ENCODE measurements around the gene C17orf78.

- no peak for TF ChIP-seq POLR2AphosphoS5 (IDR thresholded peaks at IDR 0.05; ENCODE audit: low read depth, low read length)
- no peak for TF ChIP-seq FOSL2 (IDR thresholded peaks at IDR 0.05; ENCODE audit: borderline replicate concordance, low read depth)
- TF ChIP-seq CTCF (IDR thresholded peaks at IDR 0.05): no peak
- TF ChIP-seq NRF1 (IDR thresholded peaks at IDR 0.05; ENCODE audit: low read depth, low read length): no peak
- no peak for TF ChIP-seq GABPA (IDR thresholded peaks at IDR 0.05; ENCODE audit: low read depth)
- no peak for TF ChIP-seq TEAD4 (IDR thresholded peaks at IDR 0.05; ENCODE audit: borderline replicate concordance, insufficient read depth)
- TF ChIP-seq MAX (IDR thresholded peaks at IDR 0.05; ENCODE audit: low read depth): no peak
- TF ChIP-seq SIN3A (IDR thresholded peaks at IDR 0.05; ENCODE audit: borderline replicate concordance, low read depth, low read length): no peak
- TF ChIP-seq JUND (IDR thresholded peaks at IDR 0.05): no peak
These were observed 17.6 kb downstream of the C17orf78 start for GRCh38 chr17:37393352-37393751.

Measured in SK-N-SH (cell line).